NCI-H345 treated with DMSO at 0.1 percent for 48 hours (cell line): Measurements from ENCODE around the gene HOXA10.

Experiments
- DNase-seq: peaks from one replicate; lab custom pipeline; 2025; ENCODE audit not compliant: unreplicated experiment; lab: John Stamatoyannopoulos, UW

Gene HOXA10

DNA sequence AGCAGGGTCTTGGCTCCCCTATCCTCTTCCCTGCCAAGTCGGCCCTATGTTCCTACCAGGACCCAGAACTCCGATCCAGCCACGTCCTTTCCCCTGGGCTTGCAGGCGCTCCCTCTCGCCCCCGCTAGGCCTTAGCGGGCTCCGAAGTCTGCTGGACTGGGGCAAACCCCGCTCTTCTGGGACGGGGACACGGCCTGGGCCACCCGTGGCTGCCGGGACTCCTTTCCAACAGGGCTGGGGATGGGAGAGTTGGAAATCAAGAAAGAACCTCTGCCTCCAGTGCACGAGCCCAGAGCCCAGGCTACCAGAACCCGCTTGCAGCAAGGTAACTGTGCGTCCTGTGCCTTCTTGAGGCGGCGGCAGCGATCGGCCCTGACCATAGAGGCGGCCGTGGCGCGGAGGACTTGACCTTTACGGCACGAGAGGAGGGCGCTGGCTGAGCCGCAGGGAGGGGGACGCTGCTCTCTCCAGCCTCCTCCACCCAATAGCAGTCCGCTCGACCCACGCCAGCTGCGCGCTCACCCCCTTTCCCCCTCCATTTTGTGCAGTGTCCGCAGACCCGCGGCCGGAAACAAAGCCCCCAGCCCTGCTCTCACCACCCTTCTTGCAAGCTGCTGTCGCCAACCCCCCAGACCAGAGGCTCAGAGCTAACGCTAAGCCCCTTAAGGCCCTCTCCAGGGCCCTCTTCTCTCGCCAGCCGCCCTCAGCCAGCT, 17.9 kb upstream of the HOXA10 start:
- no peak for DNase-seq

DNA sequence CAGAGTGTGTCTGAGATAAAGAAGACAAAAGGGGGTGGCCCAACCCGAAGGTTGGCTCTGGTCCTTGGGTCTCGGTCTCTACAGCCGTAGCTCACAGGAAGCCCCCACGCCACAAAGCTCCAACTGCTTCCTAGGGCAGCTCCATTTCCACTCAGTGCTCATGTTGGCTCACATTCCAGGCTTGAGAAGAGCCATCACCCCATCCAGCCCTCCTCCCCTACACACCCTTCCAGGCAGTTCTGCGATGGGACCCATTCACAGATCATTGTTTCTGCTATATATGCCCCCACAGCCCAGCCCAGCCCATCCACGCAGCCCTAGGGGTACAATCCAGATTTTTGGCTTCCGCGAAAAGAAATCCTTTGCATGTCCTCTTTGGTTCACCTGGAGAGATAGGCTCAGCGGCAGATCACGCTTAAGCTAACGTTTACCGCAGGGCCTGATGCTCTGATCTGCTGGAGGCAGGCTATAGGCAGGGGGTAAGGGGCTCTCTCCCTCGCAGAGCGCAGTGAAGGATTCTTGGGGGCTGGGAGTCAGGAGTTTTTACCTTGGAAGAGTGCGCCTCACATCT, 17.1 kb upstream of the HOXA10 start:
- DNase-seq = no peak

DNA sequence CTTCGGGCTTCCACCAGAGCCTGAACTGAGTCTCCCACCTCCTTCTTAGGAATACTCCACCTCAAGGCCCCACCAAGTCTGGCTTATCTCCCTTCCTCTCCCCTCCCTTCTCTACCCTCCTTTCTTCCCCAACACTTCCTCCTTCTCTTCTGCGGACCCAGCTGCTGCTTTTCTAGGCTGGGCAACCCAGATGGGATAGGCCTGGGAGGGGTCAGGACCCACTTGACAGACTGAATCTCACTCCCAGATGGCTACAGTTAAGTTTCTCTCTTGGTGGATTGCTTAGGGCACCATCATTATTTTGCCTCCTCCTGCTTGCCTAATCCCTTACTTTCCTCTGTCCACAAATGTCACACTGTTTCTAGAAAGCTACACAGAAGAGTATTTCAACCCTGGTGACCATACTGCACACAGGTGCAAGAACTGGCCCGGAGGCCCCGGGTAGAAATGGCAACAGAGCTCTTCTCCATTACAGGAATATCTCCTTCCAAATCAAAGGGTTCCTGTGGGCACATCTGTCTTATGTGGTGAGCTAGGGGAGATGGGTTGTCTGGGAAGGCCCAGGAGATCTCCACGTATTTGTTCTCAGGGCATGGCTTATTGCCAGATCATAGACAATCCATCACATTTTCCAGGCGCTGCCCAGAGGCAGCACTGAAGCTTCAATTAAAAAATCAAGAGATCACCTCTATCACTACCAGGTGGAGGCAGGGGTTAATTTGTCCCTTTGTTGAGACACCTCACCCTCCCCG, 16.1 kb upstream of the HOXA10 start:
- DNase-seq = no peak

DNA sequence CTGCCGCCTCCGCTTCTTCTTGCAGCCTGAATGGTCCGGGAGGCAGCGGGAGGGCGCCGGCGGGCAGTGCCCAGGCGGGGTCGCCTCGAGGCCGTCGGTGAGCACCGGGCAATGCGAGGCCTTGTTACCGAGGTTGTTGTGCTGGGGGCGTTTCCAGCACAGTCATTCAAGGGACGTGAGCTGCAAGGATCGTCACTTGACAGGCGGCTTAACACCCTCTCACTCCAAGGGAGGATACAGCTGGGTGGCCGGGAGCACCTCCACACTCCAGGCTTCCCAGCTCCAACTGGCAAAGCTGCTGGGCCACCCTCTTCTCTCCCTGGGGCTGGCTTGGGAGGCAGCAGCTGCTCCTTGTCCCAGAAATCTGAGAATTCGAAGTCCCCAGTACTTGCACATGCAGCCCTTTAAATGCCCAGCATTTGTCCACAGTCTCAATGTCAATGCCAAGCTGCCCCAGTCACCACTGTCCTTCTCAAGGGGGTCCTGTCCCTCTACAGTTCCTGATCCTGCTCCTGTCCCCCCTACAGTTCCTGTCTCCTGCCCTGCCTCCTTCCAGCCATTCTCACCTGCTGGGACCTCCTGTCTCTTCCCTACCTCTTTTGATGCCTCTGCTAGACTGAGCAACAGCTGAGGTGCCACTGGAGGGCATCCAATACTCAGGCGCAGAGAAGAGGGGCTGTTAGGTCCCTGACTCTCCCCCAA, 15.3 kb upstream of the HOXA10 start:
- DNase-seq = no peak

DNA sequence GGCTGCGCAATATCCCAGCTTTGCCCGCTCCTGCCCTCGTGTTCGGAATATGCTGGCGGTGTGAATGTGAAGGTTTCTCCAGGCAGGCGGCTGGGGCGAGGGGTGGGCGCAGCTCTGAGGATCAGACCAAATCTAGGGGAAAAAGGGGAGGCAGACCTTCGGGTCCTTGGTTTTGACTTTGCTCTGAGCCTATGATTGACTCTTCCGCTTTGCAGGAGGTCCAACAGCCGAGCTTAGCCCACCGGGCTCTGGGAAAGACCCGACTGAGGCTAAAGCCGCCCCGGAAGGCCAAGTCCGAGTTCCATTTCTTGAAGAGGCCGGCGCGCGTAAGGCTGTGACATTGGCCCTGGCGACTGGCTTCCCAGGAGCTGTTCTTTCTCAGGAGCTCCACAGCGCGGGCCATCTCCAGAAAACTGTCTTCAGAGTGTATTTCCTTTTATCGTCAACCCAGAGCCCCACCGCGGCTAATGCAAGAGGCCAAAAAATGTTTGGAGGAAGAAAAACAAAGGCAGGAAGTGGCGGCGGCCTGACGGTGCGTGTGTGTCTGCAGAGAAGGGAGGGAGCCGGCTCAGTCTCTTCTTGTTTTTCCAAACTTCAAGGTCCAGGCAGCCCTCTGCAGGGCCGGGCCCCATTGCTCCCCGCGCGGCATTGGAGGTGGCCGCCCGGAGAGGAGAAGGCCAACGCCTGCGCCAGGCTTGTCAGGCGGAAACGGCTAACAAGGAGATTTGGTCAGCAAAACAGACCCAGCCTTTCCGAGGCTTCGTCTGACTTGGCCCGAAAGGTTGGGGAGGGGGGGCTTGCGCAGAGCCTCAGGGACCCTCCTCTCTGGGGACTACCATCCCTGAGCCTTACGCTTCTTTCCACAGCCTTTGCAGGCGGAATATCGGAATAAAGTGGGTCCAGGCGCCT, 14.5 kb upstream of the HOXA10 start:
- no peak for DNase-seq

DNA sequence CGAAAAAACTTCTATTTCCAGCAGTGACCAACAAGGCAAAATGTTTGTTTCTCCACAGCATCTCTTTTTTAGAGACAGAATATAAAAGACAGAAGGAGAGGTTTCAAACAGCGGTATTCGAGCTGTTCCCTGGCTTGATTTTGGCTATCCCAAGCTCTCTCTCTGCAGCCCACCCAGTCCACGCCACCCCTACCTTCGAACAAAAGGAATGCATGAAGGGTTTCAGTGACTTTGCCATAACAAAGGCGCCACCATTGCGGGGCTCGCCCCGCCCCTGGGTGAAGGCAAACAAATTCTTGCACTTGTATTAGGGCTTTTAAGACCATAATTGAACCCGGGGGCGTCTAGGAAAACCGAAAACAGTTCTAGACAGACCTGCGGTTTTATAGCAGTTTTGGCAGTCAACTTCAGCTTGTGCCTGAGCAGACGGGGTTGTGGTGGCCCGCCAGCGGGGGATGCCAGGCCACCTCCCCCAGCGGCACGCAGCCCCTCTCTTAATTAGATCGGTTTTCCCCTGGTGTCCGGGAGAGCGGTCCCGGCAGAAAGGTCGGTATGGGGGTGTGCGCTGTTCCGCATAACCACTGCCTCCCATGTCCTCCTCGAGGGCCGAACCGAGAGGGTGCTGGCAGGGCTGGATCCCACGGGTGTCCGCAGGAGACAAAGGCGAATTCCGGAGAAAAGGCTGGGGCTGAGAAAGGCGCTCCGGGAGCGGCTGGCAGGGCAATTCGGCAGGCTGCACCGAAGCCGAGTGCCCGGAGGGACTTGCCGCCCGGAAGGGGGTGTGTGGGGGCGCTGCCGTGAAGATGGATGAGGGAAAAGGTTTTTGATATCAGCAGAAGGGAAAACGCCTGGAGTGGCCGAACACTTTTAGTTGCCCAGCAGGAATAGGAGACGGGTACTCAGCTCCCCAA, 13.6 kb upstream of the HOXA10 start:
- DNase-seq = no peak

DNA sequence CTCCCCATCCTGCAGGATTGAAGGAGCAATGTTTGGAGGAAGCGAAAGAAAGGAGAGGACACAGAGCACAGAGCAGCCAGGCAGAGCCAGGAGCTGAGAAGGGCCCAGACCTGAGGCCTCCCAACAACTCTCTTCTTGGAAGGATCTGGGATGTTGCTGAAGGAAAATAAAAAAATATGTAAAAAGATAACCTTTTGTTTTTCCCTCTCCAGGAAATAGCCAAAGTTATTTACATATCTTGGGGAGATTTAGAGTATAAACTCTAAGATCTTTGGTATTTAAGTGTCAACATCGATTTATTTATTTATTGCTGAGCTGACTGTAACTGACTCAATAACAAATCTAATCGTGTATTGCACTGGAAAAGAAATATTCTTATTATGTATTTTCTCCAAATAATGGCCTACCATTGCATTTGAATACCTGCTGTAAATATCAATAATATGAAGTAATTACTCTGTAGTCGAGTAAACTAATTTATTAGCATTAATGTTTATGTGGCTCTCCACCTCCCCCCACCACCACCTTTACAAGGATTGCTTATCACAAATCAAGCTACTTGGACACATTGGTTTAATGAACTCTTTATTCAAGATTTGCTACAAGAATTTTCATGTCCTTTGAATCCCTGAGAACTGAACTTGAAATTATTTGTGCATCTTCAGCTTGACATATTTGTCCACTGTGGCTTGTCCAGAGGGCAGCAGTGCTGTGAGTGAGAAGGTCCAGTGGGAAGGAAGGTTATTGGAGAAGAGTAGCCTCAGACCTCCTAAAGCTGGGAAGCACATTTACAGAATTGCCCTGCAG, 12.8 kb upstream of the HOXA10 start:
- no peak for DNase-seq

DNA sequence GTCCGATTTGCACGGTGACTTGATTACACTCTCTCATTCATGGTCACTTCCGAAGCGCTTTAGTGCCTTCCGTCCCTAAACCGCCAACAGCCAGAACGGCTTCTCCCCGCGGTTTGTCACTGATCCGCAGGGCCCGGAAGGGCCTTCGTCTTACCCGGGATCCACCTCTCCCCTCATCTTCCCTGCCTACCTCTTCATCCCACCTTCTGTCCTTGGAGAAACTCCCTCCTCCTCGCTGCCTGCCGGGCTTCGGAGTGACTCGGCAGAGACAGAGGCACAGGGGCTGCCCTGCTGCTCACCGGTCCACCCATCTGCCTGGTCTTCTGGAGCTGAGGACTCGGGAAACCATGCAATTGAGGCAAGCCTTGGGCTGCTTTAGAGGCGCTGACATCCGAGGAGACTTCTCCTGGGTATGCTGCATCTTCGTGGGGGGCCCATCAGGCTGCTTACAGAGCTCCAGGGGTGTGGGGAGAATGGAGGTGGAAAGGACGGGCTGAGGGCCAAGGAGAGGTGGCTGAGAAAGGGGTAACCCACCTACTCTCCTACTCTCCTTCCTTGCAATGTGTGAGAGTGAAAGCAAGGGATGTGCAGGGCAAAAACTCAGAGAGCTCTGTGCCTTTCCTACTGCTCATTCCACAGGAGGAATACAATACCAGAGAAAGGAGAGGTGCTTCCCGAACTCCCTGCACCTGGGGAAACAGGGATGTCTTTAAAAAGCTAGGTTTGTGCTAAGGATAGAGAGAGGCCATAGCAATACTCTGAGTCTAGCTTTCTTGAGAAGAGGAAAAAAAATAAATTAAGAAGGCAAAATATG, 11.9 kb upstream of the HOXA10 start:
- no peak for DNase-seq

DNA sequence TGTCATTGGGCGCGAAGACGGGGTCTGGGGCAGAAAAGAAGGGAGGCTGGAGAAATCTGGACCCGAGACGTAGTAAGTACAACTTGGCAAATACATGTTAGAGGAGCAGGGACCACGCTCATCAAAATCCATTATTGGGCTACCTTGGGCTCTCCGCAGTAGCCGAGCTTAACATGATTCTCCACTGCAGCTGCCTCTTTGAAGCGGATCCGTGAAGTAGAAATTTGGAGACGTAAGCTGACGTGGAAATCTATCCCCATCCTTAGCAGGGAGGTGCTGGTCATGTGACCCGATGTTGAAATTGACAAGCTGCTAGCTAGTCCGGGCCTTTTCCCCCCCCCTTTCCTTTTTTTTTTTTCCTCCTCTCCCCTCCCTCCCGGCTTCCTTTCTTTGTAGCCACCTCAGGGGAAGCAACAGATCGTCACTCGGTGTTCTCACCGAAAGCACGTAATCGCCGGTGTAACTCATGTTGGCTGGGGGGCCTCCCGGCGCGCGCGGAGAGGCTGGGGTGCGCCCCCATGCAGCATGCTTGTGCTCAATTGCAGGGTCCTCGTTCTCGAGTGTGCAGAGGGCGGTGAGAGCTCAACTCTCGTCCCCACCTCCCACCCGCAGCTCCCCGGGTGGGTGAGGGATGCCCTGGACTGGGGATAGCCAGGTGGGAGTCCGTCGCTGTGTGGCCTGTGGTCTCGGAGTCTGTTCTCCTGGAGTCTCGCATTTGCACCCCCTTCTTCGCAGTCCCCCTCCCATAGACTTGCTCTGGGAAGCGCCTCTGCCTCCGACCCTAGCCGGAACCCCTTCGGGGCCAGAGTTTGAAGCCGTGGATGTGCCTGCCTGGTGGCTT, 11.1 kb upstream of the HOXA10 start, which contains the start of gene HOXA11:
Gene HOXA11, minus strand, starts transcription at position 220 of the 841 bp plus-strand sequence. Its CDS starts 88 bp downstream, at position 132.
- DNase-seq = no peak

DNA sequence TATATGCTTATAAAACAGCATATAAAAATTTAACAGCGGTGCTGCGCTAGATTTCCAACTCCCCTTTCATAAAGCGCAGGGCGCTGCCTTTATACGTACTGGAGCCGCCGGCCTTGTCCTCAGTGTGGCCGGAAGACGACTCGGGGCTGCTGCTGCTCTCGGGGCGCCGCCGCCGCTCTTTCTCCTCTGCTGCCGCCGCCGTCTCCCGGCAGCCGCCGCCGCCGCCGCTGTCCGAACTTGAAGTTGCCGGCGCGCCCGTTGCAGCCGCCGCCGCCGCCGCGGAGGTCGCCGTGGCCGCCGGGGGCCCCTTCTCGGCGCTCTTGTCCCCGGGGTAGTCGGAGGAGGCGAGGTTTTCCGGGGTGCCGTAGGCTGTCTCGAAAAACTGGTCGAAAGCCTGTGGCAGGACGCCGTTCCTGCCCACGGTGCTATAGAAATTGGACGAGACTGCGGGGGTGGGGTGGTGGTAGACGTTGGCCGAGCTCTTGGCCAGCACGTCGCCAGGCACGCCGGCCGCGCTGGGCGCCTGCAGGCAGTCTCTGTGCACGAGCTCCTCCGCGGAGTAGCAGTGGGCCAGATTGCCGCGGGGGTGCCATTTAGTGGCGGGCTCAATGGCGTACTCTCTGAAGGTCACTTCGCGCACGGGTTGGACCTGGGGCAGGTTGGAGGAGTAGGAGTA, 10.4 kb upstream of the HOXA10 start:
- DNase-seq = no peak

DNA sequence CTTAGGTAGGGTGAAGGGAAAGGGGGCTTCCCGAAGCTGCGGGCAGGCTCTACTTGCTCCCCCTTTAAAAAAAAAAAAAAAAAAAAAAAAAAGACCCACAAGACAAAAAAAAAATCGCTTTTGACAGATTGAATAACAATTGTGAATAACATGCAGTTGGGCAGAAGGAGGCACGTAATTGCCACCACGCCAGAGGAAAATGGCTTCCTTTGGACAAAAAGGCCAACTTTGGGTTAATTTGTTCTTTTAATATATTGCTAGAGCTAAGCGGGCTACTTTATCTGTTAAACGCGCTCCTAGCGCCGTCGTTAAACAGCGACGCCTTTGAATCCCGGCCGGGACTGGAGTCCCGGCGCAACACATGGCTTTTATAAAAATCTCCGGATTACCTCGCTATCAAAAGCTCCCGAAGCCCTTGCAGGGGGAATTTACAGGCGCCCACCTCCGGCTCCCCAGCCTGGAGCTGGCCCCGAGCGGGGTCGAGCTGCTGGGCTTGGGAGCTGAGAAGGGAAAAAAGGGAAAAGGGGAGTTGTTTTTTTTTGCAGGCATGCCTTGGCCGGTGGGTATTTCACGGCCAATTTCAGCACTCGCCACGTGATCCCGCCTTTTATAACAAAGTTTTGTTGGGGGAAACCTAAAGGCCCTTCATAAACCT, 9.7 kb upstream of the HOXA10 start:
- peak; percentile 27 for DNase-seq

DNA sequence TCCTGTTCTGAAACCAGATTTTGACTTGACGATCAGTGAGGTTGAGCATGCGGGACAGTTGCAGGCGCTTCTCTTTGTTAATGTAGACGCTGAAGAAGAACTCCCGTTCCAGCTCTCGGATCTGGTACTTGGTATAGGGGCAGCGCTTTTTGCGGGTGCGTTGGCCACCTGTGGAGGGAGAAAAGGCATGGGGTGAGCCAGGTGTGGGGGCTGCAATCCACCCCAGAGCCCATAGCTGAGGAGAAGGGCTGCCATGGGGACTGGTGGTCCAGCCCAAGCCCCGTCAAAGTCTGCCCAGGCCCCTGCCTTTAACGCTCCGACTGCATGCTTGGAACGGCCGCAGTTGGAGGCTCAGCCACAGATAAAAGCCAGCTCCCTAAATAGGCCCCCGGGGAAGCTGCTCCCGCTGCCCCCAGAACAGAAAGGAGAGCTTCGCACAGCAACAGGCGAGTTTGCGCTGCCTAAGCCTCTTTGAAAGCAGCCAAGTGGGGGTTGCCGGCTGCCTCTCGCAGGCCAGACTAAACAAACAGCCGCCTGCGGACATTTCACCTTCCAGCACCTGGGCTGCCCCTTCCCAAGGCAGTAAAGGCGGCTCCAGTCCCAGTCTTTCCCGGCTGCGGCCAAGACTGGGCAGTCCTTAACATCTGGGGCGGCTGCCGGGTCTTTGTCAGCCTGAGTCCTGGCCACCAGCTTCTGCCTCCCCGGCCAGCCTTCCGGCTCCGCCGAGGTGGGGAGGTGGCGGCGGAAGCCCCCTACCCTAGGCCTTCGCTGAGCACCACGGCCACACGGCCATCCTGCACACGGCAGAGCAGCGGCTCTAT, 9.0 kb upstream of the HOXA10 start:
- no peak for DNase-seq

DNA sequence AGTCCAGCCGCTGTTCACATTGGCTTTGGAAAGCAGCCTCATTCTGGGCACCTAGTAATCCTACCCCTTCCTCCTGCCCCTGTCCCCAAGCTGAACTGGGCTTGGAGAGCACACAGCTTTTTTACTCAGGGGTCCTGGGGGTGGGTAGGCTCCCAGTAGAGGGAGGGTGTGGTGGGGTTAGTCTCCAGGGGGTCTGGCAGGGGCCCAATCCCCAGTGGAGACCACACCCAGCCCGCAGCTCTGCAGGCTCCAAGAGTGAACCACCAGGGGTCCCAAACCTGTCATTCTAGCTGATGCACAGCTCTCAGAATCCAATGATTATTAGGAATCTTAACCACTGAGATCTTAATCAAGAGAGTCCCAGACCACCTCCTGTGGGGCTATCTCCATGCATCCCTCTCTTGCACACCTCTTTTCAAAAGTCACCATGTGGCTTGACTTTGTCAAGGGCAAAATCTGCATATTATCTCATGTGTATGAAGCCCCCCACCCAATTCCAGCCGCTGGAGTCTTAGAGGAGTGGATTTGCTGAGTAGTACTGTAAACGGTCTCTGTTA, 8.2 kb upstream of the HOXA10 start:
- DNase-seq = no peak

DNA sequence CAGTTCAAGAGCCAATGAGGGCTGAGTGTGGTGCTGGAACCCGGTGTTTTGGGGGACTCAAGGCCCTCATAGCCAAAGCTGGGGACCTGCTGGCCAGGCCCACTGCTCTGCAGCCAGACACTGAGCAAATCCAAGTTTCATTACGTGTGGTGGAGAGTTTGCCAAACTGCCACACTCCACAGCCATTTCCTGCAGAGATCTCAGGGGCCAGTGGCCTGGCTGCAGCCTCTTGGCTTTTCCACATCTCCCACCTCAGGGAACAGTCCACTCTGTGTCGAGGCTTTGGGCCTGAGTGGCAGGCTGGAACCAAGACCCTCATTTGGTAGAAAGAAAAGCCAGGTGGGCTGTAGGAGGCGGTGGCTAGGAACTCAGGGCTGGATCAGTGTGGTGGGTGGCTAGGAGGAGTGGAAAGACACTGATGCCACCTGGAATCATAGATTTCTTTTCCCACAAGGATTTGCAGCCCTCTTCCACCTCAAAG, 7.7 kb upstream of the HOXA10 start:
- no peak for DNase-seq
